Anterior cingulate cortex (tissue), 58 donors: ENCODE data around the gene LRRC18.

Experiments
- DNase-seq, 58 donors: peaks; one replicate each; lab custom pipeline; 2025; lab: John Stamatoyannopoulos, UW

Gene LRRC18

GRCh38 chr10:48923748-48924147, 15.9 kb downstream of the LRRC18 start:
- DNase-seq: no peak

- DNase-seq: no peak
These were observed 26.0 kb downstream of the LRRC18 start for GRCh38 chr10:48913674-48914073.

GRCh38 chr10:48910548-48910947, 29.1 kb downstream of the LRRC18 start:
- no peak for DNase-seq

GRCh38 chr10:48907730-48908129, 31.9 kb downstream of the LRRC18 start:
- DNase-seq: no peak

GRCh38 chr10:48906841-48907240, 32.8 kb downstream of the LRRC18 start:
- DNase-seq: no peak

GRCh38 chr10:48905311-48905710, 34.3 kb downstream of the LRRC18 start:
- DNase-seq: no peak

- no peak for DNase-seq
These were observed 34.8 kb downstream of the LRRC18 start for GRCh38 chr10:48904861-48905260.

- DNase-seq: no peak
These were observed 36.5 kb downstream of the LRRC18 start for GRCh38 chr10:48903151-48903550.

- DNase-seq: no peak
These were observed 37.5 kb downstream of the LRRC18 start for GRCh38 chr10:48902096-48902495.

GRCh38 chr10:48901319-48901718, 38.3 kb downstream of the LRRC18 start:
- no peak for DNase-seq

GRCh38 chr10:48900371-48900801, 39.3 kb downstream of the LRRC18 start:
- peak in 2 of 58 donors; percentile 3 to 11 for DNase-seq

- no peak for DNase-seq
These were observed 39.9 kb downstream of the LRRC18 start for GRCh38 chr10:48899781-48900180.

GRCh38 chr10:48898426-48898825, 41.2 kb downstream of the LRRC18 start:
- DNase-seq: no peak

GRCh38 chr10:48897441-48897790, 42.2 kb downstream of the LRRC18 start:
- DNase-seq: no peak

GRCh38 chr10:48896756-48897440, 42.7 kb downstream of the LRRC18 start:
- DNase-seq: no peak

- no peak for DNase-seq
These were observed 43.8 kb downstream of the LRRC18 start for GRCh38 chr10:48895803-48896195.

GRCh38 chr10:48894911-48895802, 44.5 kb downstream of the LRRC18 start:
- no peak for DNase-seq

GRCh38 chr10:48890888-48891850, 48.5 kb downstream of the LRRC18 start:
- no peak for DNase-seq

GRCh38 chr10:48887982-48888381, 51.7 kb downstream of the LRRC18 start:
- no peak for DNase-seq

- peak in 8 of 58 donors; percentile 2 to 46 (median 14) for DNase-seq
These were observed 54.3 kb downstream of the LRRC18 start for GRCh38 chr10:48885376-48885775.
